Measurements from ENCODE around the gene UBAC2. TPM values are rescaled to one million over a fixed set of nuclear protein-coding genes. Genes with fewer than 3 reads are reported as not detected.
"Not testable (repeated sequence)": the region's sequence is repeated elsewhere in the genome, so short reads cannot be mapped to it uniquely, and the experiment has no call there.

UBAC2 gene
- total and polyA plus RNA-seq, 2 experiments from 2014 or later: 71.2 to 130 TPM

DNA sequence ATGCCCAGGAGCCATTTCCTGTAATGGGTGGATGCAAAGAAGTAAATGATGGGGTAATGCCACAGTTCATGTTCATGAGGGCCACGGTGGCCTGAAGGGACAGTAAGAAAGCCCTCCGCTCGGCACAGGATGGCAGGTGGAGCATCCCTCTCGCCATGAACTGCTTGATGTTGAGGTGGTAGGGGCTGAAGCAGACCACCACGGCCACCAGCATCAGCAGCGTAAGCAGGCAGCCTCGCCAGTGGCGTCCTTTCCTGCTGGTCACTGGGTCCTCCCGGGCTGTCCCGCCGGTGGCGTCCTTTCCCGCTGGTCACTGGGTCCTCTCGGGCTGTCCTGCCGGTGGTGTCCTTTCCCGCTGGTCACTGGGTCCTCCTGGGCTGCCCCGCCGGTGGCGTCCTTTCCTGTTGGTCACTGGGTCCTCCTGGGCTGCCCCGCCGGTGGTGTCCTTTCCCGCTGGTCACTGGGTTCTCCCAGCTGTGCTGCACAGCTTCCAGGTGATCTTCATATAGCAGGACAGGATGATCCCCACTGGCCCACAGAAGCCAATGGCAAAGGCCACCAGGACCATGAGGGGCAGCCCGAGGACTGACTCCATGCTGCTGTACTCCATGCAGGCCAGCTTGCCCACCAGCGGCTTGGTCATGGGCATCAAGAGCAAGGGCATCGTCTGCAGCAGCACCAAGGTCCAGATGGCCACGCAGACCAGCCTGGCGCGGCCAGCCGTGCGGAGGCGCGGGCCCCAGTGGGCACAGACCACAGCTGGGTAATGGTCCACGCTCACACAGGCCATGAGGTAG is 207.4 kb downstream of the UBAC2 start:
- Histone ChIP-seq H3K27ac (no peak overlapping the region), H3K36me3 (no peaks in the 10 kb centered on the region), H3K4me3 (no peak overlapping the region), H3K4me1 (ENCODE audit: low read depth) (no peaks in the 10 kb centered on the region), H3K9me3 (ENCODE audit: low read depth) (no peaks in the 10 kb centered on the region), H3K27me3 (no peaks in the 10 kb centered on the region)
- no peak for DNase-seq (ENCODE audit: low read depth in 1 of 2, low spot score in 1 of 2)
- TF ChIP-seq, protein P1, sequence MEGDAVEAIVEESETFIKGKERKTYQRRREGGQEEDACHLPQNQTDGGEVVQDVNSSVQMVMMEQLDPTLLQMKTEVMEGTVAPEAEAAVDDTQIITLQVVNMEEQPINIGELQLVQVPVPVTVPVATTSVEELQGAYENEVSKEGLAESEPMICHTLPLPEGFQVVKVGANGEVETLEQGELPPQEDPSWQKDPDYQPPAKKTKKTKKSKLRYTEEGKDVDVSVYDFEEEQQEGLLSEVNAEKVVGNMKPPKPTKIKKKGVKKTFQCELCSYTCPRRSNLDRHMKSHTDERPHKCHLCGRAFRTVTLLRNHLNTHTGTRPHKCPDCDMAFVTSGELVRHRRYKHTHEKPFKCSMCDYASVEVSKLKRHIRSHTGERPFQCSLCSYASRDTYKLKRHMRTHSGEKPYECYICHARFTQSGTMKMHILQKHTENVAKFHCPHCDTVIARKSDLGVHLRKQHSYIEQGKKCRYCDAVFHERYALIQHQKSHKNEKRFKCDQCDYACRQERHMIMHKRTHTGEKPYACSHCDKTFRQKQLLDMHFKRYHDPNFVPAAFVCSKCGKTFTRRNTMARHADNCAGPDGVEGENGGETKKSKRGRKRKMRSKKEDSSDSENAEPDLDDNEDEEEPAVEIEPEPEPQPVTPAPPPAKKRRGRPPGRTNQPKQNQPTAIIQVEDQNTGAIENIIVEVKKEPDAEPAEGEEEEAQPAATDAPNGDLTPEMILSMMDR (IDR thresholded peaks at IDR 0.05; ENCODE audit: low read depth, low read length): no peak

GRCh38 chr13:99408703-99409000 is 208.0 kb downstream of the UBAC2 start:
- Histone ChIP-seq H3K4me3 (no peak overlapping the region), H3K36me3 (no peaks in the 10 kb centered on the region), H3K9me3 (ENCODE audit: low read depth) (no peaks in the 10 kb centered on the region), H3K27me3 (no peaks in the 10 kb centered on the region), H3K4me1 (ENCODE audit: low read depth) (no peaks in the 10 kb centered on the region), H3K27ac (no peak overlapping the region)
- no peak for DNase-seq (ENCODE audit: low read depth in 1 of 2, low spot score in 1 of 2)
- TF ChIP-seq, protein P1 (IDR thresholded peaks at IDR 0.05; ENCODE audit: low read depth, low read length): no peak

GRCh38 chr13:99409461-99410083 is 208.9 kb downstream of the UBAC2 start:
- not testable (repeated sequence) for H3K27me3 ChIP-seq; H3K36me3 ChIP-seq; H3K4me1 ChIP-seq (ENCODE audit: low read depth); H3K4me3 ChIP-seq; H3K9me3 ChIP-seq (ENCODE audit: low read depth); H3K27ac ChIP-seq; DNase-seq (ENCODE audit: low read depth in 1 of 2, low spot score in 1 of 2)

DNA sequence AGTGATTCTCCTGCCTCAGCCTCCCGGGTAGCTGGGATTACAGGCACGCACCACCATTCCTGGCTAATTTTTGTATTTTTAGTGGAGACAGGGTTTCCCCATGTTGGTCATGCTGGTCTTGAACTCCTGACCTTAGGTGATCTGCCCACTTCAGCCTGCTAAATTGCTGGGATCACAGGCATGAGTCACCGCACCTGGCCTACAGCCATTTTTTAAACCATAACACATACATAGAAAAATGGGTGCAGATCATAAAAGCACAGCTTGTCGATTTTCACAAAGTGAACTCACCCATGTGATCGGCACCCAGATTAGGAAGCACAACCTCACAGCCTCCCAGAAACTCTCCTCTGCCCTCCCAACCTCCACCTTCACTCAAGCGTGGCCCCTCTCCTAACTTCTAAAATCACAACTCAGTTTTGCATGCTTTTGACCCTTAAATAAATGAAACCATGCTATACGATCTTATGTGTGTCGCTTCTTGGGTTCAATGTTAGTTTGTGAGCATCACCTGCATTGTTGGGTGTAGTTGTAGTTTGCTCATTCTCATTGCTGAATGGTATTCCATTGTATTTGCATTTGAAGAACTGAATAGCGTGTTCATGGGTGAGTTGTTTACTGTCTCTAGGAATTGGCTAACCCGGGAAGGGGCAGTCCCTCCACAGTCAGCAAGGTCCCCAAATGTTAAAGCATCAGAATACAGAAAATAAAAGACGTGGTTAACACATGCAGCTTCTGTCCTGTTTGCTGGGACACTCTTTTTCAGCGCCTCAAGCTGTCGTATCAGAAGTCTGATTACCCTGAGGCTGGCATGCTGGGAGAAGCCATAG is 210.2 kb downstream of the UBAC2 start:
- H3K27me3 ChIP-seq; H3K4me1 ChIP-seq (ENCODE audit: low read depth); H3K4me3 ChIP-seq; H3K27ac ChIP-seq; DNase-seq (ENCODE audit: low read depth in 1 of 2, low spot score in 1 of 2); H3K9me3 ChIP-seq (ENCODE audit: low read depth); H3K36me3 ChIP-seq: not testable (repeated sequence)

- TF ChIP-seq, protein P1 (IDR thresholded peaks at IDR 0.05; ENCODE audit: low read depth, low read length): no peak
- H3K27me3 ChIP-seq: no peaks in the 10 kb centered on the region
- H3K4me1 ChIP-seq (ENCODE audit: low read depth): no peaks in the 10 kb centered on the region
- no peak overlapping the region for H3K4me3 ChIP-seq
- H3K9me3 ChIP-seq (ENCODE audit: low read depth): no peaks in the 10 kb centered on the region
- no peaks in the 10 kb centered on the region for H3K36me3 ChIP-seq
- no peak for DNase-seq (ENCODE audit: low read depth in 1 of 2, low spot score in 1 of 2)
- no peak overlapping the region for H3K27ac ChIP-seq
Measured at GRCh38 chr13:99412856-99413255, 212.2 kb downstream of the UBAC2 start.

- Histone ChIP-seq H3K36me3 (no peaks in the 10 kb centered on the region), H3K4me1 (ENCODE audit: low read depth) (no peaks in the 10 kb centered on the region), H3K9me3 (ENCODE audit: low read depth) (no peaks in the 10 kb centered on the region), H3K27ac (no peak overlapping the region), H3K4me3 (no peak overlapping the region), H3K27me3 (no peaks in the 10 kb centered on the region)
- DNase-seq (ENCODE audit: low read depth in 1 of 2, low spot score in 1 of 2): no peak
- TF ChIP-seq, protein P1 (IDR thresholded peaks at IDR 0.05; ENCODE audit: low read depth, low read length): no peak
Measured at GRCh38 chr13:99414048-99414995, 213.7 kb downstream of the UBAC2 start.
